ENCODE data around the gene PRKACB.
"Not testable (repeated sequence)": the region's sequence is repeated elsewhere in the genome, so short reads cannot be mapped to it uniquely, and the experiment has no call there.

PRKACB gene

GRCh38 chr1:84272401-84272800 is 128.3 kb downstream of the PRKACB start:
- DNase-seq = no peak

GRCh38 chr1:84277343-84278059 is 133.4 kb downstream of the PRKACB start:
- DNase-seq = no peak

- DNase-seq = no peak
These were observed 134.8 kb downstream of the PRKACB start for GRCh38 chr1:84278905-84279304.

- DNase-seq = no peak
These were observed 136.8 kb downstream of the PRKACB start for GRCh38 chr1:84280912-84281311.

- DNase-seq = no peak
These were observed 138.8 kb downstream of the PRKACB start for GRCh38 chr1:84282780-84283333.

GRCh38 chr1:84283381-84283780 is 139.3 kb downstream of the PRKACB start:
- DNase-seq = no peak

GRCh38 chr1:84286071-84286470 is 142.0 kb downstream of the PRKACB start:
- DNase-seq = no peak

GRCh38 chr1:84287389-84287788 is 143.3 kb downstream of the PRKACB start:
- not testable (repeated sequence) for DNase-seq

Measured in central memory CD4-positive, alpha-beta T cell (primary cell).